Jurkat, Clone E6-1 (cell line): ENCODE measurements around the gene MAP2K3. TPM values are rescaled to one million over a fixed set of nuclear protein-coding genes. Genes with fewer than 3 reads are reported as not detected.

Experiments used
- DNase-seq: peaks from one replicate; pipeline ENCODE4 v3.0.0-alpha.2; 2011; ENCODE audit warnings: low read depth, low spot score
- H3K4me3 ChIP-seq: 2 replicates; pipeline ENCODE4 v1.5.1; 2011; ENCODE audit warnings: mild to moderate bottlenecking, low read length, control low read depth, moderate library complexity
- polyA plus RNA-seq: library from polyadenylated mRNA; unstranded; fragments of >200 nt; gene quantifications from one replicate; pipeline ENCODE4 v1.2.1, GENCODE V29; 2012; ENCODE audit warnings: missing spikeins; ENCODE audit not compliant: insufficient read length, insufficient read depth

The MAP2K3 gene
- polyA plus RNA-seq, result 36.6 TPM

DNA sequence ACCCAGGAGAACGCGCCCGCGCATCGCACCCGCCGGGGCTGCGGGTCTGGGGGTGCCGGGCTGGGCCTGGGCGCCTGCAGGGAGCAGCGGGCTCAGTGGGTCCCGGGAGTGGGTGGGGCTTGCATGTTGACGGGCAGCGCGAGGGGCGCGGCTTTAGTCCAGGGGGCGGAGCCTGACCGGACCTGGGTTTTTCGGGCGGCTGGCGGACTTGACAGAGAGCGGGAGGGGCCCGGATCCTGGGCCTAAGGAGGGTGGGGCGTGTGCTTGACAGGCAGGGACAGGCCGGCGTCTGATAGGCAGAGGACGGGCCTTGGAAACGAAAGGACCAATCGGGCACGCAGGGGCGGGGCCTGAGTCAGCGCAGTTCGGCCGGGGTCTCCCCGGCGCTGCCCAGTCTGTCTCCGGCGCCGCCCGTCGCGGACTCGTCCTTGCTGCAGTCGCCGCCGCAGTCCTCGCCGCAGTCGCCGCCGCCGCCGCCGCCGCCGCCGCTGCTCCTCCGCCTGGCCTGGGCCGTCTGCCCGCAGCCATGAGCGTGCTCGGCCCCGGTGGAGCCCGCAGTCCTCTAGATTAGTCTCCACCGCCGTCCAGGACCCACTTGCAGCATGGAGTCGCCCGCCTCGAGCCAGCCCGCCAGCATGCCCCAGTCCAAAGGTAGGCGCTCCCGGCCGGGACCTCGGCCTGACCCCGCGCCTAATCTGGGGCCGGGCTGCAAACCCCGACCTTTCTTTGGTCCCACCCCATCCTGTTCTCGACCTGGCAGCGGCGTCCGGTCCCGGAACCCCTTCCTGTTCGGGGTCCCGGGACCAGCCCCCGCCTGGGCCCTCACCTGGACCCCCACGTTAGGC, at the start of gene MAP2K3:
TSS of gene MAP2K3 (plus strand) at position 393 of the 845 bp plus-strand sequence. CDS start at position 603, 210 bp downstream.
- H3K4me3 ChIP-seq, result peak within 1 kb of the TSS; percentile 91
- DNase-seq, result peak; percentile 94

DNA sequence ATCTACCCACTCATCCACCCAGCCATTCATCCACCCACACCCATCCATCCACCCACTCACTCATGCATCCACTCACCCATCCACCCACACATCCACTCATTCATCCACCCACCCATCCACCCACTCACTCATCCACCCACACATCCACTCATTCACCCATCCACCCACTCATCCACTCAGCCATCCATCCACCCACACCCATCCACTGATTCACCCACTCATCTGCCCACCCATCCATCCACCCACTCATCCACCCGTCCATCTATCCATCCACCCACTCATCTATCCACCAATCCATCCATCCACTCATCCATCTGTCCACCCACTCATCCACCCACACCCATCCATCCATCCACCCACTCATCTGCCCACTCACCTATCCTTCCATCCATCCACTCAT, 48.6 kb upstream of the MAP2K3 start:
- H3K4me3 ChIP-seq, result no peak overlapping the region

GRCh38 chr17:21239680-21240368, 44.7 kb upstream of the MAP2K3 start:
- no peak overlapping the region for H3K4me3 ChIP-seq
- DNase-seq, result peak; percentile 28

More for the DNA sequence above, 48.6 kb upstream of the MAP2K3 start:
- no peak for DNase-seq

- no peak overlapping the region for H3K4me3 ChIP-seq
- DNase-seq, result no peak
Observed at GRCh38 chr17:21240369-21241055, 44.0 kb upstream of the MAP2K3 start.

- no peak for DNase-seq
- no peak overlapping the region for H3K4me3 ChIP-seq
Observed at GRCh38 chr17:21241564-21241963, 42.9 kb upstream of the MAP2K3 start.

DNA sequence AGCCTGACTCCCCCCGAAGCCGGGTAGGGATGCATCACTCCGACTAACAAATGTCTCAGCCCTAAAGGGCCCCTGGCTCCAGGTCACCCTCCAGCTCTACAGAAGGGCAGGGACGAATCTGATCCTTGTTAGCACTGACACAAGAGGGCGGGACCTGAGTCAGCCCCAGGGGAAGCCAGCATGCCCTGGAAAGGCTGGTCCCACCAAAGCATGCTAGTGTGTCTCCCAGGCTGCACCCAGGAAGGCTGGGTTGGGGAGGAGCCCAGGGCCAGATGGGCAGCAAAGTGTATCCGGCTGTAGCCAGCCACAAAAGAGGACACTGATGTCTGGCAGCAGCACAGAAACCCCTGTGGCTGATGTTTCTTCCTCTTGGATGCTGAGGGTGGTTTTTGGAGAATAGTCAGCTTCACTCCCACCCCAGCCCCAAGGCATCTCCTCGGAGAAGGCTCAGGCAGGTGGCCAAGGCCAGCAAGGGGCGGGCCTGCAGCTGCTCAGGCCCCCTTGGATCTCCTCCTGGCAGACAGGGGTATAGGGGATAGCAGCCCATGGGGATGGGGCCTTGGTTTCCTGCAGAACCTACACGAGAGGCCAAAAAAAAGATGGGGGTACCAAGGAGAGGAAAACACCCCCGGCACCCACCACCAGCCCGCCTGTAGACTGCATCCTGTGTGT, 42.3 kb upstream of the MAP2K3 start:
- DNase-seq, result no peak
- no peak overlapping the region for H3K4me3 ChIP-seq

GRCh38 chr17:21242780-21243515, 41.6 kb upstream of the MAP2K3 start:
- no peak overlapping the region for H3K4me3 ChIP-seq
- no peak for DNase-seq

- no peak overlapping the region for H3K4me3 ChIP-seq
- DNase-seq, result no peak
Observed at GRCh38 chr17:21243516-21244303, 40.8 kb upstream of the MAP2K3 start.

DNA sequence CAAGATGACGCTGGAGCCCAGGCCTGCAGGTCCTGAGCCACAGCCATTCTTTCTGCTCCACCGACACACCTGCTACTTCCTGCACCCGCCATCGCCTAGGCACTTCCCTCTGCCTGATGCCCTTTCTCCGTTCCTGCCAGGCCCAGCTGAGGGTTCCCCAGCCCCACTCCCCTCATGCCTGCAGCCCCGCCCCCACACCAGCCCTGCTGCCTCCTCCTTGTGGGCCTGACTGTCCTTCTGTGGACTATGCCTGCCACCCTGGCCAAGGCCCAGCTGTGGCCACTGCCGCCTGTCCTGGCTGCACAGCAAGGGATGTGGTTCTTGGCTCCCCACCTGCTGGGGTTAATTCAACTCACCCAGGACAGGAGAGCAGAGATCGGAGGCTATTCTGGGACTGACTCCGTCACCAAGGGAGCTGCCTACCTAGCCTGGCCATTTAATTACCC, 38.8 kb upstream of the MAP2K3 start:
- no peak overlapping the region for H3K4me3 ChIP-seq
- DNase-seq, result peak; percentile 35

DNA sequence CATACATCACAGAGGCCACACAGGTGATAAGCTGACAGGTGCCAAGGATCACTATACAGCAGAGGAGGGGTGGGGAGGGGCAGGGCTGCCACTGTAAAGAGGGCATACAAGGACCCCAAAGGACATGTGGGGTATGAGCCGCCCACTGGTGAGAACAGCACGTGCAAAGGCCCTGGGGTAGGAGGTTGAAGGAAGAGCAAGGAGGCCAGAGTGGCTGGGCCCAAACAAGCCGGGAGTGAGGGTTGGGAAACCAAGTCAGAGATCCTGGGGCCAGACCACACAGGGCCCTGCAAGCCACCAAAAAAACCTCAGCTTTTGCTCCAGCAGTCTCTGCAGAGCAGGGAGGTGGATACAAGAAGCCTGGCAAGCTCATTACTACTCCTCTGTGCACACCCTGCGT, 37.8 kb upstream of the MAP2K3 start:
- H3K4me3 ChIP-seq, result no peak overlapping the region
- no peak for DNase-seq

- DNase-seq, result no peak
- no peak overlapping the region for H3K4me3 ChIP-seq
Observed at GRCh38 chr17:21247552-21248258, 36.8 kb upstream of the MAP2K3 start.

DNA sequence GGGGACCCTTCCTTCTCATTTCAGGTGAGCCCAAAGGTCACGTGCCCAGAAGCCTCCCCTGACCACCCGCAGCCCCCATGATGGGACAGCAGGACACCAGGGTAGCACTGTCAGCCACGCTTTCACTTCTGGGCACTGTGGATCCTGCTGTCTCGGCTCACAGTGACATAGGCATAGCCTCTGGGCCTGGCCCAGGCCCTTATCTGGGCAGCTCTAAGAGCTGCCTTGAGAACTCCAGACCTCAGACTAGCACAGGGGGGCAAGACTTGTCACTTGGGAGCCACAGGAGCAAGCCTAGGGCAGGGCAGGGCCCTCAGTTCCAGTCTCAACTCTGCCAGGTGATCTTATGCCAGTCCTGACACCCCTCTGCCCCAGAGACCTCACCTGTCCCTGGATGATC, 36.0 kb upstream of the MAP2K3 start:
- H3K4me3 ChIP-seq, result no peak overlapping the region
- no peak for DNase-seq

DNA sequence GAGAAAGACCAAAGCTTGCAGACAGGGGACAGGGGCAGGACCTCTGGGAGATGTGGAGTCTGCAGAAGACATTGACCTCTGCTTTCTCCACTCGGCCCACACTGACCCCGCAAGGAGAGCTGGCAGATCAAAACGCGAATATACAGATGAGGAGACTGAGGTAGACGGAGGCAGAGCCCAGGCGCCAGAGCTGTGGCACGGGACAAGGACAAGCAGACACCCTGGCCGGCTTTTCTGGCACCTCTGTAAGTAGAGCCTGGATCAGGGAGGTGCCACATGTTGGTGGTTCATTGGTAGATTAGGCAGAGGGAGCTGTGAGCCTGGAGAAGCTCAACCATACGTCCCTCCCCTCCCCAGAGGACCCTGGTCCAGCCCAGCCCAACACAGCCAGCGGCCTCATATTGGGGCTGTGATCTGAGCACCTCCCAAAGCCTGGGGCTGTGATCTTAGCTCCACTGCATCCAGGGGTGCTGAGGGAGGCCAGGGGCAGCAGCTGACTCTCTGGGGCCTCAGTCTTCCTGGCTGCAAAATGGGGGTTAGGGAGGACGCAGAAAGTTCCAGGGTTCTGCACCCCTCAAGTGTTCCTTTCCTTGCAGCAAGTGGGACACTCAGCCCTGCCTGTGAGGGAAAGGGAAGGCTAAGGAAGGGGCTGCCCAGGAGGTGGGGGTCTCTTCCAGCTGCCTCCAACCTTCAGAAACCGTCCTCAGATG, 35.3 kb upstream of the MAP2K3 start:
- DNase-seq, result no peak
- no peak overlapping the region for H3K4me3 ChIP-seq

DNA sequence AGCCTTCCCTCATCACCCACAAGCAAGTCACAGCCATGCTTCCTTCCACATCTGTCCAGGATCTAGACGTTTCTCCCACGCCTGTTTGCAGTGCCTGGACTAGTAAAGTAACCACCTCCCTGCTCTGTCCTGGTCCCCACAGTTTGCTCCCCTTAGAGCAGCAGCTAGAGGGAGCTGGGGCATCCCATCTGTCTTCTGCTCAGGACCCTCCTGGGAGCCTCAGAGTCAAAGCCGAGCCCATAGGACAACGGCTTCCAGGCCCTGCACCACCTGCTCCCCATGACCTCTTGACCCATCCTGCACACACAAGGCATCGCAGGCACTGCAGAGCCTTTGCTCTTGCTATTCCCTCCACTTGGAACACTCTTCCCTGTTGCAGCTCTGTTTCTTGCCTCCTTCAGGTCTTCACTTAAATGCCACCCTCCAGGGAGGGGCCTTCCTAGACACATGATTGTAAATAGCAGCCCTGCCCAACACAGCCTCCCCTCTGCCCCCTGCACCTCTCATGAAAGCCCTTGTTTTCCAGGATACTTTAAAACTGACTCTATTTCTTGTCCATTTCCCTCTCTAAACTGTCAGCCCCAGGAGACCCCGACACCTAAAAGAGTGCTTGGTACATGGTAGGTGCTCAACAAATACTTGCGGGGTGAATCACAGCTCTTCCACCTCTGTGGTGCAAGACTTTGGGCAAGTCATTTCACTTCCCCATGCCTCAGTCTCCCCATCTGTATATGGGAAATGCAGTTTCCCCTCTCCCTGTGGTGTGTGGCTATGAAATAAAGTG, 34.4 kb upstream of the MAP2K3 start:
- DNase-seq, result no peak

GRCh38 chr17:21250854-21251253, 33.7 kb upstream of the MAP2K3 start:
- no peak overlapping the region for H3K4me3 ChIP-seq
- no peak for DNase-seq

More for the DNA sequence above, 34.4 kb upstream of the MAP2K3 start:
- H3K4me3 ChIP-seq, result no peak overlapping the region
